Heart right ventricle (tissue), 16 donors: ENCODE results near the gene LYSMD2. TPM values are rescaled to one million over a fixed set of nuclear protein-coding genes. Genes with fewer than 3 reads are reported as not detected.

ENCODE experiments used
- ATAC-seq, 8 donors: fragments of 200-7000 bp; cut with Tn5 transposase; one replicate each; pipeline ENCODE4 v1.9.1; 2020; ENCODE audit warnings: mild to moderate bottlenecking in 8 of 8, moderate library complexity in 8 of 8, moderate number of reproducible peaks in 1 of 8
- DNase-seq, 2 donors: peaks; one replicate each; pipeline ENCODE4 v3.0.0-alpha.2; 2020
- H3K27ac ChIP-seq, 10 donors: fragments of 200-600 bp; sonication (generic) in 2 of 10; one replicate each; pipeline versions ENCODE4 v1.5.0 to v1.8.0; 2020 to 2022; ENCODE audit warnings: mild to moderate bottlenecking in 3 of 10
- H3K27me3 ChIP-seq, 7 donors: fragments of 200-600 bp; one replicate each; pipeline ENCODE4 v1.8.0; 2021 to 2022; ENCODE audit warnings: mild to moderate bottlenecking in 2 of 7
- H3K36me3 ChIP-seq, 9 donors: fragments of 200-600 bp; sonication (generic) in 1 of 9; one replicate each; pipeline versions ENCODE4 v1.5.0 to v1.8.0; 2020 to 2022; ENCODE audit warnings: mild to moderate bottlenecking in 2 of 9
- H3K4me1 ChIP-seq, 9 donors: fragments of 200-600 bp; sonication (generic) in 1 of 9; one replicate each; pipeline versions ENCODE4 v1.5.0 to v1.8.0; 2020 to 2022; ENCODE audit warnings: mild to moderate bottlenecking in 4 of 9
- H3K4me3 ChIP-seq, 10 donors: fragments of 200-600 bp; sonication (generic) in 2 of 10; one replicate each; pipeline versions ENCODE4 v1.5.0 to v1.8.0; 2020 to 2022; ENCODE audit warnings: mild to moderate bottlenecking in 7 of 10, moderate library complexity in 2 of 10
- H3K9me3 ChIP-seq, 11 donors: fragments of 200-600 bp in 10 of 11; sonication (generic) in 2 of 11; one replicate each; pipeline versions ENCODE4 v1.5.0 to v1.8.0; 2013 to 2022; ENCODE audit warnings: mild to moderate bottlenecking in 2 of 11, control low read depth in 1 of 11, moderate library complexity in 1 of 11
- WGBS, 2 donors: extraction: QIAGEN DNeasy Blood & Tissue Kit; methylation state at CpG; one replicate each; pipeline ENCODE4 v1.1.7; 2013; ENCODE audit warnings: inconsistent platforms in 1 of 2; 5-methylcytosine and 5-hydroxymethylcytosine counted together
- intact Hi-C, 10 donors: fragments of 100-400 bp; cut with DNase I; formaldehyde crosslinking; loops; one replicate each; pipeline versions ENCODE4 v1.11.1 to v1.14.2; 2022
- polyA plus RNA-seq, 2 donors: library from polyadenylated mRNA; stranded (reverse); fragments of 200-250 nt; gene quantifications; one replicate each; pipeline ENCODE4 v1.2.3, GENCODE V29; 2013
- total RNA-seq, 10 donors: library from RNA; stranded (reverse); fragmentation: NEBNext Ultra II Directional in 3 of 10; extraction: Animal tissue kit (Norgen Biotek cat#: 25700) in 3 of 10; gene quantifications; one replicate each; pipeline versions ENCODE4 v1.2.1 to v1.2.4, GENCODE V29; 2021 to 2023
- TF ChIP-seq, protein P1 (sequence below), 9 donors: fragments of 200-600 bp; sonication (generic) in 2 of 9; IDR thresholded peaks; one replicate each; pipeline versions ENCODE4 v1.5.0 to v1.8.0; 2021 to 2022; ENCODE audit warnings: antibody characterized with exemption in 9 of 9, mild to moderate bottlenecking in 5 of 9, moderate library complexity in 1 of 9
- donor health status: Arrhythmogenic right ventricular cardiomyopathy.
- donor health status: ischemic (EF 13 %, LVEDD 7.1; RV severe dilation, severe dysfunction).
- donor health status: healthy with polysubstance abuse.
- donor health status: DM: no; HTN: yes; CAD: no.
- donor health status: DM: no; HTN: no; CAD: no.
- donor health status: ischemic (EF 25% LVEDD 6.9; RV normal size, moderate dysfunction).
- donor health status: ischemic (EF 25% LVEDD 5.7; RV mildly dilated, moderate dysfunction).
- donor health status: healthy.
- donor health status: DM: yes; HTN: yes; CAD: no.
- donor health status: Ischemic cardiomyopathy.
- donor health status: ischemic (EF 35%, LVEDD 5.7; RV mildly dilated, moderate dysfunction).
- donor health status: nonischemic (EF 11% LVEDD 7.7; RV severe dilation, severe dysfunction).
- donor health status: DM: yes; HTN: yes; CAD: no.
- donor health status: PGD.
- donor health status: ischemic (EF 29% LVEDD 5.4; RV normal size, mild dysfunction).
- donor health status: nonischemic (EF 23%, LVEDD 6.1; RV moderate dilation, normal function).

Gene LYSMD2
- total and polyA plus RNA-seq, 12 donors, result 1.7 to 8.6 (median 4.2) TPM

- H3K4me1 ChIP-seq, result peaks cover 0 to 3% (median 0%) of the 10 kb centered on the region in 9 donors
- intact Hi-C loops, result no loop called here
- H3K36me3 ChIP-seq, result no peaks in the 10 kb centered on the region
- DNase-seq, result no peak
- ATAC-seq, result no peak
- TF ChIP-seq, protein P1, sequence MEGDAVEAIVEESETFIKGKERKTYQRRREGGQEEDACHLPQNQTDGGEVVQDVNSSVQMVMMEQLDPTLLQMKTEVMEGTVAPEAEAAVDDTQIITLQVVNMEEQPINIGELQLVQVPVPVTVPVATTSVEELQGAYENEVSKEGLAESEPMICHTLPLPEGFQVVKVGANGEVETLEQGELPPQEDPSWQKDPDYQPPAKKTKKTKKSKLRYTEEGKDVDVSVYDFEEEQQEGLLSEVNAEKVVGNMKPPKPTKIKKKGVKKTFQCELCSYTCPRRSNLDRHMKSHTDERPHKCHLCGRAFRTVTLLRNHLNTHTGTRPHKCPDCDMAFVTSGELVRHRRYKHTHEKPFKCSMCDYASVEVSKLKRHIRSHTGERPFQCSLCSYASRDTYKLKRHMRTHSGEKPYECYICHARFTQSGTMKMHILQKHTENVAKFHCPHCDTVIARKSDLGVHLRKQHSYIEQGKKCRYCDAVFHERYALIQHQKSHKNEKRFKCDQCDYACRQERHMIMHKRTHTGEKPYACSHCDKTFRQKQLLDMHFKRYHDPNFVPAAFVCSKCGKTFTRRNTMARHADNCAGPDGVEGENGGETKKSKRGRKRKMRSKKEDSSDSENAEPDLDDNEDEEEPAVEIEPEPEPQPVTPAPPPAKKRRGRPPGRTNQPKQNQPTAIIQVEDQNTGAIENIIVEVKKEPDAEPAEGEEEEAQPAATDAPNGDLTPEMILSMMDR (IDR thresholded peaks at IDR 0.05), result no peak
- H3K27ac ChIP-seq, result no peak overlapping the region
- H3K9me3 ChIP-seq, result no peaks in the 10 kb centered on the region
- 19 to 36% methylated on average over 1 of the region's 1 CpG for WGBS, 2 donors
- H3K4me3 ChIP-seq, result no peak overlapping the region
- peaks cover 0 to 21% (median 0%) of the 10 kb centered on the region in 7 donors for H3K27me3 ChIP-seq
Measured at GRCh38 chr15:51675234-51675633, 62.2 kb downstream of the LYSMD2 start.

Other genes starting within 250 kb of the LYSMD2 start
- 10 to 100 TPM in 1 of 10 donors, 1 to 10 TPM in 9; 4.5 to 18.6 (median 6.9) TPM for gene DMXL2, start 114.9 kb downstream of the LYSMD2 start, total RNA-seq
- 1 to 10 TPM; 6.6 to 9.4 TPM for gene DMXL2, start 114.9 kb downstream of the LYSMD2 start, polyA plus RNA-seq
- gene SCG3, start 56.2 kb downstream of the LYSMD2 start, total RNA-seq, result under 1 TPM in 1 of 10 donors, not detected in 9; 0.13 TPM
- under 1 TPM in 1 of 2 donors, not detected in 1; 0.04 TPM for gene SCG3, start 56.2 kb downstream of the LYSMD2 start, polyA plus RNA-seq
- gene TMOD2, start 13.9 kb upstream of the LYSMD2 start, total RNA-seq, result 1 to 10 TPM; 2.8 to 8.5 (median 5.1) TPM
- gene TMOD2, start 13.9 kb upstream of the LYSMD2 start, polyA plus RNA-seq, result 1 to 10 TPM; 1.5 to 2.6 TPM
- gene TMOD3, start 92.0 kb upstream of the LYSMD2 start, total RNA-seq, result 10 to 100 TPM; 15.2 to 28.7 (median 18.2) TPM
- gene TMOD3, start 92.0 kb upstream of the LYSMD2 start, polyA plus RNA-seq, result 10 to 100 TPM in 1 of 2 donors, 1 to 10 TPM in 1; 5.4 to 21.6 TPM
- 1 to 10 TPM; 6.6 to 9.1 (median 8.2) TPM for gene LEO1, start 234.1 kb upstream of the LYSMD2 start, total RNA-seq
- 1 to 10 TPM; 6.9 to 8.8 TPM for gene LEO1, start 234.1 kb upstream of the LYSMD2 start, polyA plus RNA-seq